B cell (primary cell): Measurements from ENCODE around the gene CXCR3. TPM values are rescaled to one million over a fixed set of nuclear protein-coding genes. Genes with fewer than 3 reads are reported as not detected.

ENCODE experiments used
- ATAC-seq: fragments of 200-7000 bp; cut with Tn5 transposase; one replicate; pipeline ENCODE4 v1.10.0; 2021; ENCODE audit warnings: low read depth, mild to moderate bottlenecking, moderate number of reproducible peaks, moderate library complexity
- CTCF ChIA-PET: fragments of 350-600 bp; sonication (Branson Sonifier 250); formaldehyde crosslinking; loops from one replicate; lab custom pipeline; 2021; ENCODE audit warnings: antibody characterized with exemption, inconsistent platforms; lab: Charles Lee
- POLR2A ChIA-PET: fragments of 350-600 bp; sonication (Branson Sonifier 250); formaldehyde crosslinking; loops from one replicate; lab custom pipeline; 2021; ENCODE audit warnings: antibody characterized with exemption; lab: Charles Lee
- DNase-seq: peaks from one replicate; pipeline ENCODE4 v3.0.0; 2013
- H2AFZ ChIP-seq: 2 replicates; pipeline ENCODE4 v1.6.1; 2012; ENCODE audit warnings: mild to moderate bottlenecking, low read depth, low read length; ENCODE audit not compliant: insufficient read depth, poor library complexity, severe bottlenecking
- H3K27ac ChIP-seq, 2 donors: 1 replicate in 1 of 2; 2 replicates in 1 of 2; pipeline ENCODE4 v1.5.1; 2012 to 2013; ENCODE audit warnings: low read length in 2 of 2, mild to moderate bottlenecking in 2 of 2, moderate library complexity in 1 of 2
- H3K27me3 ChIP-seq, 4 experiments: fragments of 200-600 bp in 1 of 4; sonication (generic) in 1 of 4; replicated peaks in 1 of 4; 1 replicate in 2 of 4; 2 replicates in 2 of 4; pipeline versions ENCODE4 v1.6.1 to v1.7.0; 2013 to 2016; ENCODE audit warnings: low read length in 3 of 4, mild to moderate bottlenecking in 2 of 4, mixed read lengths in 1 of 4, moderate library complexity in 1 of 4; ENCODE audit not compliant: insufficient read depth in 4 of 4, control insufficient read depth in 3 of 4; ENCODE audit errors: control extremely low read depth in 1 of 4
- H3K36me3 ChIP-seq, 2 experiments: replicated peaks in 1 of 2; 1 replicate in 1 of 2; 2 replicates in 1 of 2; pipeline versions ENCODE4 v1.6.1 to v1.7.1; 2013; ENCODE audit warnings: low read length in 1 of 2; ENCODE audit not compliant: insufficient read depth in 2 of 2, control insufficient read depth in 1 of 2; ENCODE audit errors: control extremely low read depth in 1 of 2, extremely low read depth in 1 of 2
- H3K4me1 ChIP-seq, 2 donors: fragments of 200-600 bp in 1 of 2; sonication (generic) in 1 of 2; 1 replicate in 1 of 2; 2 replicates in 1 of 2; pipeline versions ENCODE4 v1.5.1 to v1.6.1; 2013 to 2017; ENCODE audit warnings: low read length in 2 of 2; ENCODE audit not compliant: control insufficient read depth in 2 of 2, insufficient read depth in 2 of 2
- H3K4me2 ChIP-seq: replicated peaks from 2 replicates; pipeline ENCODE3; 2012; ENCODE audit warnings: mild to moderate bottlenecking, low read depth, low read length; ENCODE audit not compliant: poor library complexity, severe bottlenecking
- H3K4me3 ChIP-seq, 5 experiments: fragments of 200-600 bp in 1 of 5; sonication (generic) in 1 of 5; 1 replicate in 3 of 5; 2 replicates in 2 of 5; pipeline versions ENCODE4 v1.5.1 to v1.7.0; 2011 to 2016; ENCODE audit warnings: low read length in 4 of 5, mild to moderate bottlenecking in 4 of 5, low read depth in 2 of 5, control low read depth in 1 of 5, moderate library complexity in 1 of 5; ENCODE audit not compliant: insufficient read depth in 1 of 5; ENCODE audit errors: control extremely low read depth in 1 of 5, extremely low read depth in 1 of 5
- H3K79me2 ChIP-seq: fragments of 200-600 bp; sonication (generic); one replicate; pipeline ENCODE4 v1.6.0; 2016; ENCODE audit warnings: low read length; ENCODE audit not compliant: control insufficient read depth, insufficient read depth
- H3K9ac ChIP-seq: fragments of 200-600 bp; sonication (generic); 2 replicates; pipeline ENCODE4 v1.6.1; 2017; ENCODE audit warnings: mild to moderate bottlenecking, low read length, moderate library complexity
- H3K9me3 ChIP-seq, 3 donors: one replicate each; pipeline versions ENCODE4 v1.6.1 to v1.7.1; 2013; ENCODE audit warnings: low read length in 2 of 3; ENCODE audit not compliant: control insufficient read depth in 2 of 3, insufficient read depth in 1 of 3; ENCODE audit errors: control extremely low read depth in 1 of 3
- H4K20me1 ChIP-seq: 2 replicates; pipeline ENCODE4 v1.6.0; 2012; ENCODE audit warnings: mild to moderate bottlenecking, low read length; ENCODE audit not compliant: insufficient read depth, control insufficient read depth, poor library complexity, severe bottlenecking
- H3K27ac Mint-ChIP-seq: one replicate; pipeline ENCODE4 v1.8.0; 2021; ENCODE audit warnings: mixed read lengths
- H3K27me3 Mint-ChIP-seq: one replicate; pipeline ENCODE4 v1.8.0; 2021; ENCODE audit warnings: mixed read lengths
- H3K4me1 Mint-ChIP-seq: one replicate; pipeline ENCODE4 v1.8.0; 2021; ENCODE audit warnings: mixed read lengths
- H3K4me3 Mint-ChIP-seq: one replicate; pipeline ENCODE4 v1.8.0; 2021; ENCODE audit warnings: mixed read lengths
- H3K9me3 Mint-ChIP-seq: one replicate; pipeline ENCODE4 v1.8.0; 2022; ENCODE audit warnings: mixed read lengths; ENCODE audit not compliant: insufficient read depth
- CTCF ChIP-seq: fragments of 200-600 bp; IDR thresholded peaks from one replicate; pipeline ENCODE4 v1.8.0; 2022; ENCODE audit warnings: antibody characterized with exemption, mild to moderate bottlenecking
- EZH2 ChIP-seq: IDR thresholded peaks from 2 replicates; pipeline ENCODE4 v1.6.1; 2012; ENCODE audit warnings: borderline replicate concordance, low read depth, mild to moderate bottlenecking, moderate library complexity, low read length; ENCODE audit not compliant: insufficient read depth, poor library complexity, severe bottlenecking
- WGBS: methylation state at CpG from one replicate; pipeline ENCODE4 v1.1.5; 2013; ENCODE audit warnings: missing lambda C conversion rate; ENCODE audit not compliant: insufficient coverage; 5-methylcytosine and 5-hydroxymethylcytosine counted together
- intact Hi-C: fragments of 100-400 bp; cut with micrococcal nuclease; formaldehyde crosslinking; loops from one replicate; pipeline ENCODE4 v1.10.0; 2022
- polyA plus RNA-seq: library from polyadenylated mRNA; depleted of rRNA; stranded (reverse); fragments of >200 nt; gene quantifications from 2 replicates; pipeline ENCODE4 v1.2.3, GENCODE V29; 2012
- total RNA-seq, 2 donors: library from RNA; stranded (reverse); fragments of 120-200 nt in 1 of 2; gene quantifications; 1 replicate in 1 of 2; 2 replicates in 1 of 2; pipeline versions ENCODE4 v1.2.3 to v1.2.4, GENCODE V29; 2013 to 2022

The CXCR3 gene
- total and polyA plus RNA-seq, 2 donors (not counting 1 experiment from before 2014, with no cell fraction given), result 6.9 to 8.7 TPM

- Histone ChIP-seq H3K79me2 (no peaks in the 10 kb centered on the region), H3K4me3 (no peak within 1 kb of the TSS), H3K9me3 (no peaks in the 10 kb centered on the region), H4K20me1 (no peaks in the 10 kb centered on the region), H3K27ac (no peak within 1 kb of the TSS), H3K27me3 (no peaks in the 10 kb centered on the region), H3K4me2 (no peak within 1 kb of the TSS), H3K4me1 (peaks cover 0 to 3% of the 10 kb centered on the region in 2 donors), H3K36me3 (no peaks in the 10 kb centered on the region), H3K9ac (no peak within 1 kb of the TSS), H2AFZ (no peak within 1 kb of the TSS)
- 95% methylated on average over 27 of the region's 50 CpGs for WGBS
- intact Hi-C loops, result no loop called here
- Mint-ChIP-seq H3K27ac (no peak within 1 kb of the TSS), H3K27me3 (peaks cover 15% of the 10 kb centered on the region), H3K9me3 (no peaks in the 10 kb centered on the region), H3K4me1 (peaks cover 6% of the 10 kb centered on the region), H3K4me3 (no peak within 1 kb of the TSS)
- CTCF ChIA-PET, result no interaction called here
- POLR2A ChIA-PET, result no interaction called here
- DNase-seq (no peak), ATAC-seq (no peak)
- TF ChIP-seq EZH2 (no peak), CTCF (no peak)
Measured at GRCh38 chrX:71667328-71668247, 49.3 kb upstream of the CXCR3 start, which contains the start of gene LOC101059915. LOC101059915 (plus strand) TSS chrX:71667546.
